OCI-LY1 (cell line): ENCODE results near the gene OR10G6.

ENCODE experiments used
- CTCF ChIP-seq: fragments of 200-600 bp; sonication (generic), shearing (Covaris generic); IDR thresholded peaks from 2 replicates; pipeline ENCODE4 v1.5.1; 2017; ENCODE audit warnings: mild to moderate bottlenecking, antibody characterized with exemption, low read length, moderate library complexity, mixed read lengths
- EZH2 ChIP-seq: fragments of 200-600 bp; sonication (generic), shearing (Covaris generic); IDR thresholded peaks from 2 replicates; pipeline ENCODE4 v1.8.0; 2017; ENCODE audit warnings: borderline replicate concordance, mixed run types, mild to moderate bottlenecking, antibody characterized with exemption, low read length, moderate library complexity, mixed read lengths

- TF ChIP-seq EZH2, result no peak
- no peak for TF ChIP-seq CTCF
Measured at GRCh38 chr11:123976770-123977560, 18.0 kb downstream of the OR10G6 start.
